ENCODE data around the gene C12orf76. TPM values are rescaled to one million over a fixed set of nuclear protein-coding genes. Genes with fewer than 3 reads are reported as not detected.
"Not testable (repeated sequence)": the region's sequence is repeated elsewhere in the genome, so short reads cannot be mapped to it uniquely, and the experiment has no call there.

C12orf76 gene
- polyA plus RNA-seq, 1 experiment: 10.0 TPM

DNA sequence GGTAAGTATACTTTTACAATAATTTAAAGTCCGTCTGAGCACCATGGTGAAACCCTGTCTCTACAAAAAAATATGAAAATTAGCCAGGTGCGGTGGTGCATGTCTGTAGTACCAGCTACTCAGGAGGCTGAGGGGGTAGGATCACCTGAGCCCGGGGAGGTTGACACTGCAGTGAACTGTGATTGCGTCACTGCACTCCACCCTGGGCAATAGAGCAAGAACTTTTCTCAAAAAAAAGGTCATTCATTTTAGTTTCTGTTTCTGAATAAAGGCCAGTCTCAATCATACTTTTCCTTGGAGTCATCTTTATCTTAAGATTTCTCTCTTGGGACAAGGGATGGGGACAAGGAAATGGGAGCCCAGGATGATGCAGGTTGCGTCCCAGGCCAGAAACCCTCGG is 36.2 kb downstream of the C12orf76 start:
- TF ChIP-seq, protein P1, sequence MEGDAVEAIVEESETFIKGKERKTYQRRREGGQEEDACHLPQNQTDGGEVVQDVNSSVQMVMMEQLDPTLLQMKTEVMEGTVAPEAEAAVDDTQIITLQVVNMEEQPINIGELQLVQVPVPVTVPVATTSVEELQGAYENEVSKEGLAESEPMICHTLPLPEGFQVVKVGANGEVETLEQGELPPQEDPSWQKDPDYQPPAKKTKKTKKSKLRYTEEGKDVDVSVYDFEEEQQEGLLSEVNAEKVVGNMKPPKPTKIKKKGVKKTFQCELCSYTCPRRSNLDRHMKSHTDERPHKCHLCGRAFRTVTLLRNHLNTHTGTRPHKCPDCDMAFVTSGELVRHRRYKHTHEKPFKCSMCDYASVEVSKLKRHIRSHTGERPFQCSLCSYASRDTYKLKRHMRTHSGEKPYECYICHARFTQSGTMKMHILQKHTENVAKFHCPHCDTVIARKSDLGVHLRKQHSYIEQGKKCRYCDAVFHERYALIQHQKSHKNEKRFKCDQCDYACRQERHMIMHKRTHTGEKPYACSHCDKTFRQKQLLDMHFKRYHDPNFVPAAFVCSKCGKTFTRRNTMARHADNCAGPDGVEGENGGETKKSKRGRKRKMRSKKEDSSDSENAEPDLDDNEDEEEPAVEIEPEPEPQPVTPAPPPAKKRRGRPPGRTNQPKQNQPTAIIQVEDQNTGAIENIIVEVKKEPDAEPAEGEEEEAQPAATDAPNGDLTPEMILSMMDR (IDR thresholded peaks at IDR 0.05; ENCODE audit: insufficient read depth, low read depth, low read length): no peak
- ChIA-PET CTCF (interaction anchor here (1.0 to 2.8 kb wide), 2 partner anchors 8 kb away, joined by 3 to 11 read pairs; no protein-coding TSS in a partner anchor), POLR2A (no interaction called here)
- peaks cover 20% of the 10 kb centered on the region for H3K36me3 ChIP-seq (ENCODE audit: control insufficient read depth, insufficient read depth, low read length)
- H3K4me3 ChIP-seq (ENCODE audit: low read depth, low read length): no peak overlapping the region
- H3K27me3 ChIP-seq (ENCODE audit: control insufficient read depth, insufficient read depth, low read length): no peaks in the 10 kb centered on the region
- no peak for DNase-seq (ENCODE audit: low read depth)

DNA sequence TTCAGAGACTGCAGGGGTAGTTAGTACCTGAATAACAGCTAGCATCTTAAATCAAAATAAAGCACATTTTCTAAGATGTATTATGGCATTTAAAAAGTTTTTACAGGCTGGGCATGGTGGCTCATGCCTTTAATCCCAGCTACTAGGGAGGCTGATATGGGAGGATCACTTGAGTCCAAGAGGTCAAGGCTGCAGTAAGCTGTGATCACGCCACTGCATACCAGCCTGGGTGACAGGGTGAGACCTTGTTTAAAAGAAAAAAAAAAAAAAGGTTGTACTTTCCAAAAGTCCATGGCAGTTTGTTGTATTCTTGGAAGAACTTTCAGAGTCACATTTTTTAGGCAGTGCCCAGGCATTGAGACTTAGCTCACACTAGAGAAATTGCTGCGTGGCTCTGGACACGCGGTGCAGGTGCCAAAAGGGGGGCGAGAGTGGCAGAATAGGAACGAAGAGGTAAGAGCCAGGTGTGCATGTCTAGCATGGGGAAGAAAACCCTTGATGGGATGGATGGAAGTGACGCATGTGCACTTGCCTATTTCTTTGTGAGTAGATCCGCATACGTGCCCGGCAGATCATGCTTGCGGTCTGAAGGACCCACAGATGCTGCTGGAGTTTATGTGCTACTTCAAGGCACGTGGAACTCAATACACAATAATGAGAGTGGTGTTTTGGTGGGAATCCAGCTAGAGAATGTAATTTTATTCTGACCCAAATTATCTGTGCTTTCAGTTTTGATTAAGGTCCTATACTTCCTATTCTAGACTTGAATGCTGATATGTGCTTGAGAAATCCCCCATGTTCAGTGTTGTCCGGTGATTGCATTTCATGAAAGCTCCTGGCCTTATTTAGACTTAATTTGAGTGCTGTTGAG is 37.2 kb downstream of the C12orf76 start:
- Histone ChIP-seq H3K36me3 (ENCODE audit: control insufficient read depth, insufficient read depth, low read length) (peaks cover 17% of the 10 kb centered on the region), H3K27me3 (ENCODE audit: control insufficient read depth, insufficient read depth, low read length) (no peaks in the 10 kb centered on the region), H3K4me3 (ENCODE audit: low read depth, low read length) (no peak overlapping the region)
- TF ChIP-seq, protein P1 (IDR thresholded peaks at IDR 0.05; ENCODE audit: insufficient read depth, low read depth, low read length): no peak
- POLR2A ChIA-PET: interaction anchor here (0.7 kb wide), 1 partner anchor 15 kb away, joined by 6 read pairs; no protein-coding TSS in a partner anchor
- no peak for DNase-seq (ENCODE audit: low read depth)
- CTCF ChIA-PET: interaction anchor here (2.8 kb wide), 1 partner anchor 9 kb away, joined by 11 read pairs; no protein-coding TSS in a partner anchor

DNA sequence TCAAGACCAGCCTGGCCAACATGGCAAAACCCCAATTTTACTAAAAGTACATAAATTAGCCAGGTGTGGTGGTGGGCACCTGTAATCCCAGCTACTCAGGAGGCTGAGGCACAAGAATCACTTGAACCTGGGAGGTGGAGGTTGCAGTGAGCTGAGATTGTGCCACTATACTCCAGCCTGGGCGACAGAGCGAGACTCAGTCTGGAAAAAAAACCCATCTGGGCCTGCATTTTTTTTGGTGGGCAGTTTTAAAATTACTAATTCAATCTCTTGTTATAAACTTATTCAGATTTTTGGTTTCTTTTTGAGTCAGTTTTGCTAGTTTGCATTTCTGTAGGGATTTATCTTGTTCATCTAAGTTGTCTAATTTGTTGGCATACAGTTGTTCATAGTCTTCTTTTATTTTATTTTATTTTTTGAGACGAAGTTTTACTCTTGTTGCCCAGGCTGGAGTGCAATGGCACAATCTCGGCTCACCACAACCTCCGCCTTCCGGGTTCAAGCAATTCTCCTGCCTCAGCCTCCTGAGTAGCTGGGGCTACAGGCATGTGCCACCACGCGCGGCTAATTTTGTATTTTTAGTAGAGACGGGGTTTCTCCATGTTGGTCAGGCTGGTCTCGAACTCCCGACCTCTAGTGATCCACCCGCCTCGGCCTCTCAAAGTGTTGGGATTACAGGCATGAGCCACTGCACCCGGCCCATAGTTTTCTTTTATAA is 39.5 kb downstream of the C12orf76 start:
- POLR2A ChIA-PET; DNase-seq (ENCODE audit: low read depth); CTCF ChIA-PET; H3K4me3 ChIP-seq (ENCODE audit: low read depth, low read length); H3K27me3 ChIP-seq (ENCODE audit: control insufficient read depth, insufficient read depth, low read length): not testable (repeated sequence)
- H3K36me3 ChIP-seq (ENCODE audit: control insufficient read depth, insufficient read depth, low read length): peaks cover 11% of the 10 kb centered on the region

DNA sequence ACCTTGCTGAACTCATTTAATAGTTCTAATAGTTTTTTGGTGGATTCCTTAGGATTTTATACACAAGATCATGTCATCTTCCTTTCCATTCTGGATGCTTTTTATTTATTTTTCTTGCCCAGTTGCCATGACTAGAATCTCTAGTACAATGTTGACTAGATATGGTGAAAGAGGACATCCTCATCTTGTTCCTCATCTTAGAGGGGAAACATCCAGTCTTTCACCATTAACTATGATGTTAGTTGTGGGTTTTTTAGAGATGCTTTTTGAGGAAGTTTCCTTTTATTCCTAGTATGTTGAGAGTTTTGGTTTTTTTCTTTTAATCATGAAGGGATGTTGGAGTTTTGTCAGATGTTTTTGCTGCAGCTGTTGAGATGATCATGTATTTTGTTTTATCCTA is 40.4 kb downstream of the C12orf76 start:
- H3K27me3 ChIP-seq (ENCODE audit: control insufficient read depth, insufficient read depth, low read length): no peaks in the 10 kb centered on the region
- ChIA-PET POLR2A (no interaction called here), CTCF (no interaction called here)
- peaks cover 11% of the 10 kb centered on the region for H3K36me3 ChIP-seq (ENCODE audit: control insufficient read depth, insufficient read depth, low read length)
- TF ChIP-seq, protein P1 (IDR thresholded peaks at IDR 0.05; ENCODE audit: insufficient read depth, low read depth, low read length): no peak
- no peak for DNase-seq (ENCODE audit: low read depth)
- no peak overlapping the region for H3K4me3 ChIP-seq (ENCODE audit: low read depth, low read length)

DNA sequence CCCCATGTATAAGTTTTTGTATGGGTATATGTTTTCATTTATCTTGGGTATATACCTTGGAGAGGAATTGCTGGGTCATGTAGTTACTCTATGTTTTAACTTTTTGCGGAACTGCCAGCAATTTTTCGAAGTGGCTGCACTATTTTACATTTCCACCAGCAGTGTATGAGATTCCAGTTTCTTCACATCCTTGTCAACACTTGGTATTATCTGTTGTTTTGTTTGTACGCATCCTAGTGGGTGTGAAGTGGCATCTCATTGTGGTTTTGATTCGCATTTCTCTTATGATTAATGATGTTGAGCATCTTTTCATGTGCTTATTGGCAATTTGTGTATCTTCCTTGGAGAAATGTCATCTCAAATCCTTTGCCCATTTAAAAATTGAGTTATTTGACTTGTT is 42.2 kb downstream of the C12orf76 start:
- CTCF ChIA-PET: no interaction called here
- Histone ChIP-seq H3K36me3 (ENCODE audit: control insufficient read depth, insufficient read depth, low read length) (peaks cover 10% of the 10 kb centered on the region), H3K4me3 (ENCODE audit: low read depth, low read length) (no peak overlapping the region), H3K27me3 (ENCODE audit: control insufficient read depth, insufficient read depth, low read length) (no peaks in the 10 kb centered on the region)
- POLR2A ChIA-PET: no interaction called here
- TF ChIP-seq, protein P1 (IDR thresholded peaks at IDR 0.05; ENCODE audit: insufficient read depth, low read depth, low read length): no peak
- no peak for DNase-seq (ENCODE audit: low read depth)

All from BJ (cell line).